Testis (tissue), 2 donors: ENCODE results near the gene RBKS.

Experiments used
- CTCF ChIP-seq, 3 experiments: fragments of 450-650 bp in 2 of 3; fragments of 200-600 bp in 1 of 3; sonication (generic) in 1 of 3; IDR thresholded peaks; one replicate each; pipeline ENCODE4 v1.5.1; 2016 to 2019; ENCODE audit warnings: antibody characterized with exemption in 3 of 3, mild to moderate bottlenecking in 2 of 3, moderate library complexity in 1 of 3
- POLR2A ChIP-seq: fragments of 450-650 bp; IDR thresholded peaks from one replicate; pipeline ENCODE4 v1.6.1; 2017; ENCODE audit warnings: antibody characterized with exemption, mild to moderate bottlenecking, moderate library complexity

GRCh38 chr2:27929916-27930486 lies 39.8 kb upstream of the RBKS start:
- TF ChIP-seq CTCF (IDR thresholded peaks at IDR 0.05) (no peak), POLR2A (no peak)
